IPS-18c (cell line): ENCODE data around the gene ADARB2.

Source experiments
- H3K4me3 ChIP-seq: 2 replicates; pipeline ENCODE4 v1.7.0; 2013; ENCODE audit warnings: low read depth, mild to moderate bottlenecking, low read length, moderate library complexity; ENCODE audit not compliant: insufficient read depth
- H3K9me3 ChIP-seq: one replicate; pipeline ENCODE4 v1.6.1; 2013; ENCODE audit warnings: mild to moderate bottlenecking, low read length, moderate library complexity; ENCODE audit not compliant: control insufficient read depth, insufficient read depth

ADARB2 gene

DNA sequence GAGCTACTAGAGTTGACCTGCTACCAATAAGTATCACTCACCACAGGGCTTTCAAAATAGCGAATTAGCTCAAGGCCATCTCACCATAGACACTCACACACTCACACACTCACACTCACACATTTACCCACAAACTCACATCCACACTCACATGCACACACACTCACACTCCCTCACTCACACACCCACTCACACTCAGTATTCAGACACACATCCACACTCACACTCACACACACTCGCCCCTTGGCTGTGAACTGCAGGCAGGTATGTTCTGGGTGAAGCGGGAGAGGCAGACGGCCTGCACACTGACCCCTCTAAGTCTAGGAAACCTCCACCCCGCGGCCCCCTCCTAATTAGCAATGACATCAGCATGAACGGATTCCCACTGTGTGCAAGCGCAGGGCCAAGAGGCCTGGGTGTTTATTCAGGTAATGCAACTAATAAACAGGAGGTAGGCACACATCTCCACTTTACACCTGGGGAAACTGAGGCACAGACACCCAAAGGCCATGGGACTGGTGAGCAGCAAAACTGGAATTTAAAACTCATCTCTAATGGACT is 94.6 kb downstream of the ADARB2 start:
- Histone ChIP-seq H3K9me3 (no peaks in the 10 kb centered on the region), H3K4me3 (no peak overlapping the region)

DNA sequence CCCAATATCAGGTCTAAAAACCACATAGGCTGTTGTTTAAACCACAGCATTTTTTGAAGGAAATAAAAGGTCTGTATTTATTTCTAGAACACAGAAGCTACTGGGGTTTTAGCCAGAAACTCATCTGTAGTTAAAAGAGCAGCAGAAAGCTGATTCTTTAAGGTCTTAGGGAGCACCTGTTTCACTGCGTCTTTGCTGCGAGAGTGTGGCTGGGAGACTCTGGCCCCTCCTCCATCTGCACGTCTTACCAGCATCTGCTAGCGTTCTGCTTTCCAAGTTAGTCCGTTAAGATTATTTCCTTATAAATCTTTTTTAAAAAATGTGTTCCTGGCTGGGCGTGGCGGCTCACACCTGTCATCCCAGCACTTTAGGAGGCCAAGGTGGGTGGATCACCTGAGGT is 95.9 kb downstream of the ADARB2 start:
- no peaks in the 10 kb centered on the region for H3K9me3 ChIP-seq
- no peak overlapping the region for H3K4me3 ChIP-seq

DNA sequence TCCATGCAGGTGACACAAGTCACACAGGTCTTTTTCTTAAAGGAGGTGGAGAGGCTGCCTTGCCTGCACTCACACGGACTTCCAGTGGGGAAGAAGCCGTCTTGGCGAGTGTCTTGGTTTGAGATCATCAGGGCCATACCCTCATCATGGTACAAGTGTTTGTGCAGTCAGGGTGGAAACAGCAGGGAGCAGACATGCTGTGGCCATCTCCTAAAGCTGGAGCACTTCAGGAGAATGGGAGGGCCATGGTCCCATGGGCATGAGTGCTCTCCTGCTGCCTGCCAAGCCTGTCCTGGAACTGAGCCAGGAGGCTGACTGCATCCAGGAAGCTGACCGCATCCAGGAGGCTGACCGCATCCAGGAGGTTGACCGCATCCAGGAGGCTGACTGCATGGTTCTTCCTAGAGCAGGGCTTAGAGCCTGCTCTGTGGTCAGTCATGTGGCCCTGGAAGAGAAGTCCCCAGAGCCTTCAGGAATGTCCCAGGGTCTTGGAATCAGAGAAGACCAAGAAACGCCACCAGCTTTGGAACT is 98.4 kb downstream of the ADARB2 start:
- Histone ChIP-seq H3K9me3 (peaks cover 3% of the 10 kb centered on the region), H3K4me3 (no peak overlapping the region)

DNA sequence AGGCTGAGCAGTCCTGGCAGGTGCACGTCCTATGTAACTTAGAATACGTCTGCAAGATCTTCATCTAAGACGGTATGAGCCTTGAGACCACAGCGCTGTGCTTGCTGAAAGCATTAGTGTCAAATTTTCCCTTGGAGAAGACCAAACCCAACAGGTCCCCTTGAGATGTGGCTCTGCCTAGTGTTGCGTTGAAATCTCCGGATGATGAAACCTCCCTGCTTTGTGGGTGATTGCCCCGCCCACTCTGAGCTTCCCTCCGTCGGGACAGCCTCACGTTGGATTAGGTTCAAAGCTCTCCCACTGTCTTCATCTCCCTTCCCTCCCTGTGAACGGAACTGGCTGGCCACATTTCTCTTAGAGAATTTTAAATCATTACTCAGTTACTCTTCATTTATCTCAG is 102.0 kb downstream of the ADARB2 start:
- Histone ChIP-seq H3K4me3 (no peak overlapping the region), H3K9me3 (peaks cover 3% of the 10 kb centered on the region)

DNA sequence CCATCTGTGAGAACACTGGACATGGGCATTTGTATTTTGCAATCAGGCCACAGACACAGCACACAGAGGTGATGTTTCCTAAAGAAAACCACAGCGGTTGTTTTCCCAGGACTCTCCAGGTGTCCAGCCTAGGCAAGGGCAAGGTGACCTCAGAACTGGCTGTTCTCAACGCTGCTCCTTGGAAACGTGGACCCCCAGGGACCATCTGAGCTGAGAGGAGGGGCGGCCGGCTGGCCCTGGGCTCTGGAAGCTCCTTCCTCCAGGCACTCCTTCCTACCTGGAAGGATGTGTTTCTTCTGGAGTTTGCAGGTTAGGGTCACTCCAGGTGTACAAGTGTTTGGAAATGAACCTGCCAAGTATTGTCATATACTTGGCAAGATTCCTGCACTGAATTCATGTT is 103.1 kb downstream of the ADARB2 start:
- Histone ChIP-seq H3K4me3 (no peak overlapping the region), H3K9me3 (peaks cover 3% of the 10 kb centered on the region)

DNA sequence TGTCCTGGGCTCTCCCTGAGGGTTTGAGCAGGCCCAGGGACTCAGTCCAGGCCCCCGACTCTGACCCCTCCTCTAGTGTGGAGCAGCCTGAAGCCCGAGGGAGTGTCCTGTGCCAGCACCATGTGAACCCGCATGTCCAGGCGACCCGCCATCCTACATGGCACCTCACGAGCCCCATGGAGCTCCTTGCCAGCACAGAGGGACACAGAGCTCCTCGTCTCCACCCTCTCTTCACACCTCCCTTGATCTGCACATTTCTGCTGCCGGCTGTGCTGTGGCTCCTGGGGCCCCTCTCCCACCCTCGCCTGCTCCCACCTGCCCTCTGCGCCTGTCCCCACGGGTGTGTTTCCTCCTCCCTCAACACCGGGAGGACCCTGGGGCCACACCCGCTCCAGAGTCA is 103.5 kb downstream of the ADARB2 start:
- H3K4me3 ChIP-seq, result no peak overlapping the region
- H3K9me3 ChIP-seq, result peaks cover 3% of the 10 kb centered on the region

DNA sequence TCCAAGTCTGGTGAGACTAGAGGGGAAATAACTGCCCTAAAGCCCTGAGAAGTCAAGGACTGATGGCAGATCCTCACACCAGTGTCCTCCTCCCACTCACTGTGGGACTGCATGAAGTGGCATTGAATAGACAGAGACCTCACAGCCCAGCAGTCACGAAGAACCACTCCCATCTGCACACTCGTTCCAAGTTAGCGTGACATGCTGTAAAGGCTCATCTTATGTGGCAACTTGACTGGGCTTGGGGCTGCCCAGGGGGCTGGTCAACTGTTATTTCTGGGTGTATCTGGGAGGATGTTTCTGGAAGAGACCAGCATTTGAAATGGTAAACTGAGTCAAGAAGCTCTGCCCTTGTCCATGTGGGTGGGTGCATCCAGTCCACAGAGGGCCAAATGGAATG is 104.7 kb downstream of the ADARB2 start:
- Histone ChIP-seq H3K9me3 (peaks cover 3% of the 10 kb centered on the region), H3K4me3 (no peak overlapping the region)

DNA sequence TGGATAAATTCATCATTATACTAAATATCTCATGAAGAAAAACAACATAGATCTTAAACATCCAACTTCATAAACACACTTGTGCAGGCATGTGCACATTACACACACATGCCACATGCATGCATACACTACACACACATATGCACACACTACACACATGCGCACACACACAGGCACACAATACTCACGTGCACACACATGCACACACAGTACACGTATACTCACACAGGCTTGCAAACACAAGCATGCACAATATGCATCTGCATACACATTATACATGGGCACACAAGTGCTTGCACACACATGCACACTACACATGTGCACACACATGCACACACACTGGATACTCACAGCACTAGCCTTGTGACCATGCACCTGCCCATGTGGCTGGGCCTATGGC is 105.2 kb downstream of the ADARB2 start:
- Histone ChIP-seq H3K9me3 (peaks cover 3% of the 10 kb centered on the region), H3K4me3 (no peak overlapping the region)

DNA sequence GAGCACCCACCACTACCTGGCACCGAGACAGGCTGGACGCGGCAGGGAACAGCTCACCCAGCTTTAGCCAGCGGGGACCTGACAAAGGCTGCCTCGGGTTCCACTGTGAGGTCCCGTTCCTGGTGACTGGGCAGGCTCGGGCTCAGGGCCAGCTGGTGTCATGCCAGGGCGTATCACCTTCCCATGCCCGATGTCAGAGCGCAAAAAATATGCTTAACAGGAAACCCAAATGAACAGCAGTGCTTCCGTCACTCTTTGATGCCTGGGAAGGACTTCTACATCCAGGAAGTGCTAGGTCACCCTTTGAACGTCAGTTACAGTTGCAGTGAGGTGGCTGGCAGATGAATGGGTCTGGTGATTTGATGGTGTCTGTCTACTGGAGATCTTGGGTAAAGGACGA is 106.0 kb downstream of the ADARB2 start:
- H3K4me3 ChIP-seq, result no peak overlapping the region

DNA sequence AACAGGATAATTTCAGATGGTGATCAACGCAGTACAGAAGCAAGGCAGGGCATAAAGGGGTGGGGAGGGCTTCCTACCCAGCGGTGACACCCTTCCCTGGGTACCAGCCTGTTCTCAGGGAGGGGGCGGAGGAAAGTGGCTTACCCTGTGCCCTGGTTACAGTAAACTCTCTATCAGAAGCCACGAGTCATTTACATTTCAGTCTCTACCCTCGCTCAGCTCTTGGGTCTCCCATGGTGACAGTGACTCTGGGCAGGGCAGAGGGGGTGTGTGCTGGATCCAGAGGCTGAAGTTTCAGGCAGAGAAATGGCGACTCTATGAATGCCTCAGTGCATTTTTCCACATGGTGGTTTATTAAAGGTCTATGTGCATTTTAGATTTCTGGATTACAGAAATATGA is 107.0 kb downstream of the ADARB2 start:
- no peak overlapping the region for H3K4me3 ChIP-seq
- peaks cover 3% of the 10 kb centered on the region for H3K9me3 ChIP-seq

More for the DNA sequence above, 106.0 kb downstream of the ADARB2 start:
- H3K9me3 ChIP-seq, result peaks cover 3% of the 10 kb centered on the region

DNA sequence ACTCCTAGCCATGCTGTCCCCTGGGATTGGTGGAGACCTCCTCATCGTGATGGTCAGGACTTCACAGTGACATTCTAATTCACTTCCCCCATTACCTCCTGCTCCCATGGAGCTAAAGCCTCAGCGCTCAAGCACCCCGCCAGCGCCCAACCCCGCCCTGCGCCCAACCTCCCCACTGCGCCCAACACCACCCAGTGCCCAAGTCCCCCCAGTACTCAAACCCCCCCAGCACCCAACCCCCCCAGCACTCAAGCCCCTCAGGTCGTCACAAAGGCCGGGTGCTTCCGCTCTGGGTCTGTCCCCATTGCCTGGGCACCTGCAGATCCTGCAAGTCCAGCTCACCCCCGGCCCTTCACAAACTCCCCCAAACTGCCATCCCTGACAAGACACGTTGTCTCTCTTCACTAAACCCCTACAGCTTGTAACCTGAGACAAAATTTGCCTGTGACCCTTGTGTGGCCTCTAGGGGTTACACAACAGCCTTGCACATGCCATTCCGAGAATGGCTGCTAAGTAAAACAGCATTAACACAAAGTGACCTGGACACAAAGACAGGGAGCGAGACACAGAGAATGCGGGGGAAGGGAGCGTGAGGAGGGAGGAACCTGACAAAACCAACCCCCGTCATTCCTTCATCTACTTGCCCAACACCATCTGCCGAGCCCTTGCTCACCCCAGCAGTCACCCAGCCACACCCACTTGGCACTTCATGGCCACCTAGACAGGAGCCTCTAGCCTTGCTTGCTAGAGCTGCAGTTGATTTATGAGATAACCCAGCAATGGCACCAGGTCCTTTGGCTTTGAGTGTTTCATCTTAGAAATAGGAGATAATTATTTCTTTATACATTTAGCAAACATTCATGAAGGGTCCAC is 107.8 kb downstream of the ADARB2 start:
- H3K4me3 ChIP-seq, result no peak overlapping the region
- H3K9me3 ChIP-seq, result peaks cover 3% of the 10 kb centered on the region

DNA sequence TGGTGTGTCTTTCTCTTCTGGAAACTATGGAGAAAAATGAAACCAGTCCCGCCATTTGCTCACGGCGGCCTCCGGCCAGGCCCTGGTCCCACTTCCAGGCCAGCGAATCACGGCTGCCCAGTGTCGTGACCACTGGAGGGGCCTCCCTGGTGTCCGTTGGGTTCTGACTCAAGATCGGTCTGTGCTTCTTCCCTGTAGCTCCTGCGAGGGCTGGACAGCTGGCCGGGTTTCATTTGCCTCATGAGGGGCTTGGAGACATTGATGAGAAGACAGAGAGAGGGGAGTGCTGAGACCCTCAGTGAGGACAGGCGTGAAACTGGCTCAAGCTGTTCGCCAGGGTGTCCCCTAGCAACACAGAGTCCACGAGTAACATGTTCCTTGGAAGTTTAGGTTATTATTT is 108.6 kb downstream of the ADARB2 start:
- no peak overlapping the region for H3K4me3 ChIP-seq
- no peaks in the 10 kb centered on the region for H3K9me3 ChIP-seq

DNA sequence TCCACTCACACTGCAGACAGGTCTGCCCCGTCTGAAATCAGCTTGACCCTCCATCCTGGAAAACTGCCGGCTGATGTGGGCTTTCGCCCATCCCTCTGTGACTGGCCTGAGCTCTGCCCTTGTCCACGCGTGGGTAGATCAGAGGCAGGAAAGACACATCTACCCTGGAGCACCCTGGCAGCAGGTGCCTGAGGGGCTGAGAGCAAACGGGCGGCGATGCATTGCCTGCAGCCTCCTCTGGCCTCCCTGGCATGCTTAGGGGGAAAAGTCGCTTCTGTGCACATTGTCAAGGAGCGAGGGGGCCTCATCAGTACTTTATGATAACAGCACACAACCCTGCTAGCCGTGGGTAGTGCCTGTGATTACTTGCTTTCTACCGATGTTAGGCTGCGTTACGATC is 109.4 kb downstream of the ADARB2 start:
- Histone ChIP-seq H3K9me3 (no peaks in the 10 kb centered on the region), H3K4me3 (no peak overlapping the region)

DNA sequence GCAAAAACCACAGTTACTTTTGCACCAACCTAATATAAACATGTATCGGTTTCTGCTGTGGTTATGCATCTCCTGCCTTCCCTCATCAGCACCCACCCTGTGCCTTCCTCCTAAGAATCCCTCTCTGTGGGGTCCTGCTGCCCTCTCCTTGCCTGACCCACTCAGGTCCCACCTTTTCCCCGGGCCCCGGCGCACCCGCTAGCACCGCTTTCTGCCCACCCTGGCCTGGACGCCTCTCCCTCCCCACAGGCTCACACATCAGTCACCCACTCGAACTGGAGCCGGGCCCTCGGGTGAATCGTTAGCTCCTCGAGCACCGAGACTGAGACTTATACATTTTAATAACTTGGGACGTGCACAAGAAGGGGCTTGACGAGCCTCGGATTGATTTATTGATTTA is 110.5 kb downstream of the ADARB2 start:
- Histone ChIP-seq H3K9me3 (no peaks in the 10 kb centered on the region), H3K4me3 (no peak overlapping the region)

DNA sequence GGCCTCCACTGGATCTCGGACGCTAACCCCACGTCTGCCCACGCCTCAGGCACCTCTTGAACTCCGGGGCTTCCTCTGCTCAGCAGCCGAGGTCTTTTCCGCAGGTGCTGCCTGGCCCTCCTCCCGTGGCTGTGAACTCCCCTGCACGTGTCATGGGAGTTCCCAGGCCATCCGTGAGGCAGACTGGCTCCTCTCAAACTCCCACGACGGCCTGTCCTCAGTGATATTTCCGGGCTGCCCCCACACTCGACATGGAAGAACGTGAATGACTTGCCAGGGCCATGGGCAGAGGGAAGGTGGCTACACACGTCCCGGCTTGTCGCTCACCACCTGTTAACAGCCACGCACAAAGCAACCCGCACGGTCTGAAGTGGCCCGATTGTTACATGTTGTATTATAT is 110.9 kb downstream of the ADARB2 start:
- H3K9me3 ChIP-seq, result no peaks in the 10 kb centered on the region
- no peak overlapping the region for H3K4me3 ChIP-seq

DNA sequence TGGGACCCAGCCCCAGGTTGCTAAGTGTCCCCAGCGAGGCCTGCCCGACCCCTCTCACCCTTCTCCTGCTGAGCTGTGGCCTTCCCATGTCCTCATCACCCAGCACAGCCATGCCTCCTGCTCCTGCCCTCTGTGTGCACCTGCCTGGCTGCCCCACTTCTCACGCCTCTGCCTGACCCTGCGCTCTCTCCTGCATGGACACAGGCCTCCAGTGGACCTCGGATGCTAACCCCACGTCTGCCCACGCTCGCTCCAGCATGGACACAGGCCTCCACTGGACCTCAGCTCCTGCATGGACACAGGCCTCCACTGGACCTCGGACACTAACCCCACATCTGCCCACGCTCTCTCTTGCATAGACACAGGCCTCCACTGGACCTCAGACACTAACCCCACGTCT is 111.6 kb downstream of the ADARB2 start:
- no peaks in the 10 kb centered on the region for H3K9me3 ChIP-seq

DNA sequence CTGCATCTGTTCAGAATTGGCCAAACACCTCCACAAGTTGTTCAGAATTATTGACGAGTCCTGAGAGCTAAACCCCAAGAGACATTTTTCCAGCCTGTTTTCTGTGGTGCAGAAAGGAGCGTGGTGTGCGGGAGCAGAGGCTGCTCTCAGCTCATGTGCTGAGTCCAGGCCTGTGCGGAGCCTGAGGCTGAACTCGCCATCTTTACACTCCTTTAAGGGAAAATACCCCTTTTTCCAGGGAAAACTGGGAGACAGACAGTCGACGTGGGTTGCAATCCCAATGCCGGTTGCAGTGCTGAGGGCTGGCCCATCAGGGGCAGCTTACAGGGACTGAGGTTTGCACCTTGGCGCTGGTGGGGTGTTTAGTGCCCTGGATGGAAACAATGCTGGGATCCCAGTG is 112.2 kb downstream of the ADARB2 start:
- no peak overlapping the region for H3K4me3 ChIP-seq

More for the DNA sequence above, 111.6 kb downstream of the ADARB2 start:
- H3K4me3 ChIP-seq, result no peak overlapping the region

DNA sequence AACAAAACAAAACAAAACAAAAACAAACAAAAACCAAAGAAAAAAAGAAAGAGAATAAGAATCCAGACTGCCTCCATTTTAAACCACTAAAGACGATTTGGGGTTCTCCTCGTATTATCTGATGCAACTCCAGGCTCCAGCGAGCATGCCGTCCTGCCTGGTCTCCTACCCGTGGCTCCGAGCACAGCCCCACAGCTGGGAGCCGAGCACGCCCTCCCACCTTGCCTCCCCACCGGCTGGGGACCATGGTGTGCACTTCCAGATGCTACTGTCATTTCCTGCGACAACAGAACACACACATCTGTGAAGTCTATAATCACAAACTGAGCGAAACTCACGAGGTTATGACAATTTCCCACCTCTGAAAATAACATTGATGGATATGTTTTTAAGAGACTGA is 113.1 kb downstream of the ADARB2 start:
- Histone ChIP-seq H3K4me3 (no peak overlapping the region), H3K9me3 (no peaks in the 10 kb centered on the region)

More for the DNA sequence above, 112.2 kb downstream of the ADARB2 start:
- H3K9me3 ChIP-seq, result no peaks in the 10 kb centered on the region
